ENCODE measurements around the gene NAT8.
"Not testable (repeated sequence)": the region's sequence is repeated elsewhere in the genome, so short reads cannot be mapped to it uniquely, and the experiment has no call there.

The NAT8 gene

GRCh38 chr2:73636977-73637376 is 5.2 kb downstream of the NAT8 start:
- not testable (repeated sequence) for DNase-seq

- not testable (repeated sequence) for DNase-seq
These were observed 11.5 kb downstream of the NAT8 start for GRCh38 chr2:73630662-73631266.

- DNase-seq: not testable (repeated sequence)
These were observed 13.7 kb downstream of the NAT8 start for GRCh38 chr2:73628493-73628892.

GRCh38 chr2:73626237-73626636 is 16.0 kb downstream of the NAT8 start:
- DNase-seq: not testable (repeated sequence)

- not testable (repeated sequence) for DNase-seq
These were observed 17.6 kb downstream of the NAT8 start for GRCh38 chr2:73624625-73625024.

GRCh38 chr2:73624036-73624435 is 18.2 kb downstream of the NAT8 start:
- not testable (repeated sequence) for DNase-seq

- DNase-seq: not testable (repeated sequence)
These were observed 22.3 kb downstream of the NAT8 start for GRCh38 chr2:73619925-73620324.

- DNase-seq: no peak
These were observed 27.2 kb downstream of the NAT8 start for GRCh38 chr2:73614997-73615396.

GRCh38 chr2:73614105-73614504 is 28.1 kb downstream of the NAT8 start:
- no peak for DNase-seq

GRCh38 chr2:73611867-73612266 is 30.4 kb downstream of the NAT8 start:
- no peak for DNase-seq

GRCh38 chr2:73611193-73611592 is 31.0 kb downstream of the NAT8 start:
- DNase-seq: no peak

GRCh38 chr2:73610111-73610510 is 32.1 kb downstream of the NAT8 start:
- DNase-seq: no peak

GRCh38 chr2:73604589-73604988 is 37.6 kb downstream of the NAT8 start:
- not testable (repeated sequence) for DNase-seq

- not testable (repeated sequence) for DNase-seq
These were observed 39.1 kb downstream of the NAT8 start for GRCh38 chr2:73603099-73603588.

- DNase-seq: no peak
These were observed 40.4 kb downstream of the NAT8 start for GRCh38 chr2:73601780-73602179.

GRCh38 chr2:73594251-73594650 is 48.0 kb downstream of the NAT8 start:
- DNase-seq: no peak

GRCh38 chr2:73593680-73594079 is 48.5 kb downstream of the NAT8 start:
- no peak for DNase-seq
